Measurements from ENCODE around the gene CHST6. TPM values are rescaled to one million over a fixed set of nuclear protein-coding genes. Genes with fewer than 3 reads are reported as not detected.
A peak's percentile ranks its signal among the peaks of the same experiment; 100 is the strongest.

CHST6 gene
- total and polyA plus RNA-seq, 2 donors (not counting 1 experiment from before 2014, with no cell fraction given) = 0.17 TPM; not detected in 1

DNA sequence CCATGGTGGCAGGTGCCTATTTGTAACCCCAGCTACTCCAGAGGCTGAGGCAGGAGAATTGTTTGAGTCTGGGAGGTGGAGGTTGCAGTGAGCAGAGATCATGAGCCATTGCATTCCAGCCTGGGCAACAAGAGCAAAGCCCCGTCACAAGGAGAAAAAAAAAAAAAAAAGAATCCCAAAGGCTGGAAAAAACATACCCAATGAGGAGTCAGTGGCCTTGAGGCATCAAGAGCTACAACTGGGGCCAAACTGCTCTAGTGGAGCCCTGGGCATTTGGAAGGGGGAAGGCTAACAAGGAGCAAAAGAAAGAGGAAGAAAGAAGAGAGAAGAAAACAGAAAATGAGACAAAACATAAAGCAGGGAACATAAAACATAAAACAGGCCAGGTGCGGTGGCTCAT lies 6.9 kb downstream of the CHST6 start:
- TF ChIP-seq, protein P1, sequence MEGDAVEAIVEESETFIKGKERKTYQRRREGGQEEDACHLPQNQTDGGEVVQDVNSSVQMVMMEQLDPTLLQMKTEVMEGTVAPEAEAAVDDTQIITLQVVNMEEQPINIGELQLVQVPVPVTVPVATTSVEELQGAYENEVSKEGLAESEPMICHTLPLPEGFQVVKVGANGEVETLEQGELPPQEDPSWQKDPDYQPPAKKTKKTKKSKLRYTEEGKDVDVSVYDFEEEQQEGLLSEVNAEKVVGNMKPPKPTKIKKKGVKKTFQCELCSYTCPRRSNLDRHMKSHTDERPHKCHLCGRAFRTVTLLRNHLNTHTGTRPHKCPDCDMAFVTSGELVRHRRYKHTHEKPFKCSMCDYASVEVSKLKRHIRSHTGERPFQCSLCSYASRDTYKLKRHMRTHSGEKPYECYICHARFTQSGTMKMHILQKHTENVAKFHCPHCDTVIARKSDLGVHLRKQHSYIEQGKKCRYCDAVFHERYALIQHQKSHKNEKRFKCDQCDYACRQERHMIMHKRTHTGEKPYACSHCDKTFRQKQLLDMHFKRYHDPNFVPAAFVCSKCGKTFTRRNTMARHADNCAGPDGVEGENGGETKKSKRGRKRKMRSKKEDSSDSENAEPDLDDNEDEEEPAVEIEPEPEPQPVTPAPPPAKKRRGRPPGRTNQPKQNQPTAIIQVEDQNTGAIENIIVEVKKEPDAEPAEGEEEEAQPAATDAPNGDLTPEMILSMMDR (IDR thresholded peaks at IDR 0.05) = no peak
- TF ChIP-seq EZH2 (IDR thresholded peaks at IDR 0.05; ENCODE audit: borderline replicate concordance, insufficient read depth, low read depth, low read length, poor library complexity, severe bottlenecking) = no peak
- H2AFZ ChIP-seq (ENCODE audit: insufficient read depth, low read depth, low read length, poor library complexity, severe bottlenecking) = no peak overlapping the region
- no peaks in the 10 kb centered on the region for H3K79me2 ChIP-seq (ENCODE audit: control insufficient read depth, insufficient read depth, low read length)
- Mint-ChIP-seq H3K27me3 (peaks cover 4% of the 10 kb centered on the region), H3K27ac (no peak overlapping the region), H3K9me3 (ENCODE audit: insufficient read depth) (no peaks in the 10 kb centered on the region), H3K4me1 (peaks cover 31% of the 10 kb centered on the region), H3K4me3 (no peak overlapping the region)
- no peaks in the 10 kb centered on the region for H4K20me1 ChIP-seq (ENCODE audit: control insufficient read depth, insufficient read depth, low read length, poor library complexity, severe bottlenecking)
- H3K9me3 ChIP-seq (ENCODE audit: control extremely low read depth in 1 of 3, control insufficient read depth in 2 of 3, insufficient read depth in 1 of 3, low read length in 2 of 3) = no peaks in the 10 kb centered on the region
- no peaks in the 10 kb centered on the region for H3K27me3 ChIP-seq (replicated peaks in 1 of 4; ENCODE audit: control extremely low read depth in 1 of 4, control insufficient read depth in 3 of 4, insufficient read depth in 4 of 4, low read length in 3 of 4)
- ChIA-PET POLR2A (interaction anchor here (0.7 kb wide), 1 partner anchor 12 kb away, joined by 4 read pairs; no protein-coding TSS in a partner anchor), CTCF (no interaction called here)
- H3K4me3 ChIP-seq (ENCODE audit: control extremely low read depth in 1 of 5, extremely low read depth in 1 of 5, insufficient read depth in 1 of 5, low read depth in 2 of 5, low read length in 4 of 5) = no peak overlapping the region
- no peak for ATAC-seq (ENCODE audit: low read depth)
- intact Hi-C loops (cut with micrococcal nuclease) = no loop called here
- no peak overlapping the region for H3K9ac ChIP-seq (ENCODE audit: low read length)
- no peak for DNase-seq
- H3K36me3 ChIP-seq (replicated peaks in 1 of 2; ENCODE audit: control extremely low read depth in 1 of 2, control insufficient read depth in 1 of 2, extremely low read depth in 1 of 2, insufficient read depth in 2 of 2, low read length in 1 of 2) = no peaks in the 10 kb centered on the region
- no peak overlapping the region for H3K27ac ChIP-seq (ENCODE audit: low read length in 2 of 2)
- 60% methylated on average over 1 of the region's 2 CpGs for WGBS (ENCODE audit: insufficient coverage)
- H3K4me2 ChIP-seq (replicated peaks; ENCODE audit: low read depth, low read length, poor library complexity, severe bottlenecking) = no peak overlapping the region
- H3K4me1 ChIP-seq (ENCODE audit: control insufficient read depth in 2 of 2, insufficient read depth in 2 of 2, low read length in 2 of 2) = peaks cover 0 to 3% of the 10 kb centered on the region in 2 donors

DNA sequence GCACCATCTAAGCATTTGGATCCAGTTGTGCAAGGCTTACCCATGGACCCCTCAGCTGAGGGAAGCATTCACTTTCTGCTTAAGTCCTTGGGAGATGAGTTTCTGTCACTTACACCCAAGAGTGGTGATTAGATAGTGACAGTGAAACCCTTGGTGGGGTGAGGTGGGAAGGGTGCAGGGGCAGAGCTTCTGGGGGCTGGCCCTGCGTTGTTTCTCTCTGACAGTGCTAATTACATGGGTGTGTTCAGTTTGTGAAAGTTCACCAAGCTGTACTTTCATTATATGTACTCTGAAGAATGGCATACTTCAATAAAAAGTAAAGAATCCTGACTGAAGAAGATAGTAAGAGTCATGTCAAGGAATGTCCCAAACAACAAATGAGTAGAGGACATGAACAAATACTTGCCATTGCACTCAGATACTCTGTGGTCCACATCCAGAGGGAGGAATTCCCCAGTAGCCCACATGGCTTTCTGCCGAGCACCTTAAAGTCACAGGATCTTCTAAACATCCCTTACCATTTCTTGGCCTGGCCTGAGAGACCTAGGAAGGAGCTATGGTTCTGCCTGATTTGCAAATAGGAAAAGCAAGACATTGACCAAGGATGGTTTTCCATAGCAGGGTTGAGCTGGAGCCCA lies 8.4 kb downstream of the CHST6 start:
- no peak for DNase-seq
- no peaks in the 10 kb centered on the region for H4K20me1 ChIP-seq (ENCODE audit: control insufficient read depth, insufficient read depth, low read length, poor library complexity, severe bottlenecking)
- no peaks in the 10 kb centered on the region for H3K36me3 ChIP-seq (replicated peaks in 1 of 2; ENCODE audit: control extremely low read depth in 1 of 2, control insufficient read depth in 1 of 2, extremely low read depth in 1 of 2, insufficient read depth in 2 of 2, low read length in 1 of 2)
- WGBS (ENCODE audit: insufficient coverage) = no CpG with 5 or more reads among the region's 2 CpGs
- no peaks in the 10 kb centered on the region for H3K9me3 ChIP-seq (ENCODE audit: control extremely low read depth in 1 of 3, control insufficient read depth in 2 of 3, insufficient read depth in 1 of 3, low read length in 2 of 3)
- no peaks in the 10 kb centered on the region for H3K27me3 ChIP-seq (replicated peaks in 1 of 4; ENCODE audit: control extremely low read depth in 1 of 4, control insufficient read depth in 3 of 4, insufficient read depth in 4 of 4, low read length in 3 of 4)
- Mint-ChIP-seq H3K27ac (peak overlapping the region; percentile 68), H3K4me3 (peak overlapping the region; percentile 21), H3K27me3 (peaks cover 4% of the 10 kb centered on the region), H3K4me1 (peaks cover 31% of the 10 kb centered on the region), H3K9me3 (ENCODE audit: insufficient read depth) (no peaks in the 10 kb centered on the region)
- H3K4me3 ChIP-seq (ENCODE audit: control extremely low read depth in 1 of 5, extremely low read depth in 1 of 5, insufficient read depth in 1 of 5, low read depth in 2 of 5, low read length in 4 of 5) = no peak overlapping the region
- ChIA-PET CTCF (interaction anchor here (0.5 to 1.5 kb wide), 5 partner anchors 11 to 66 kb away, joined by 3 to 6 read pairs (median 4); no protein-coding TSS in a partner anchor), POLR2A (interaction anchor here (0.6 kb wide), 1 partner anchor 117 kb away, joined by 3 read pairs; no protein-coding TSS in a partner anchor)
- no peaks in the 10 kb centered on the region for H3K79me2 ChIP-seq (ENCODE audit: control insufficient read depth, insufficient read depth, low read length)
- no peak overlapping the region for H3K9ac ChIP-seq (ENCODE audit: low read length)
- no peak for ATAC-seq (ENCODE audit: low read depth)
- intact Hi-C loops (cut with micrococcal nuclease) = no loop called here
- TF ChIP-seq, protein P1 (IDR thresholded peaks at IDR 0.05) = no peak
- no peak for TF ChIP-seq EZH2 (IDR thresholded peaks at IDR 0.05; ENCODE audit: borderline replicate concordance, insufficient read depth, low read depth, low read length, poor library complexity, severe bottlenecking)
- no peak overlapping the region for H3K4me2 ChIP-seq (replicated peaks; ENCODE audit: low read depth, low read length, poor library complexity, severe bottlenecking)
- H3K27ac ChIP-seq (ENCODE audit: low read length in 2 of 2) = no peak overlapping the region
- H2AFZ ChIP-seq (ENCODE audit: insufficient read depth, low read depth, low read length, poor library complexity, severe bottlenecking) = no peak overlapping the region
- H3K4me1 ChIP-seq (ENCODE audit: control insufficient read depth in 2 of 2, insufficient read depth in 2 of 2, low read length in 2 of 2) = peaks cover 0 to 3% of the 10 kb centered on the region in 2 donors

Data from B cell (primary cell).